H1 (cell line): ENCODE measurements around the gene THADA. TPM values are rescaled to one million over a fixed set of nuclear protein-coding genes. Genes with fewer than 3 reads are reported as not detected.

ENCODE experiments used
- polyA plus RNA-seq, 7 experiments: library from polyadenylated mRNA; depleted of rRNA in 3 of 7; stranded (reverse) in 5 of 7; unstranded in 2 of 7; fragments of >200 nt in 5 of 7; fragments of 200-250 nt in 2 of 7; gene quantifications; 1 replicate in 5 of 7; 2 replicates in 1 of 7; 4 replicates in 1 of 7; pipeline versions ENCODE4 v1.2.1 to v1.2.3, GENCODE V29; 2011 to 2013; ENCODE audit warnings: missing spikeins in 2 of 7, mixed read lengths in 2 of 7
- total RNA-seq: library from RNA; stranded (reverse); fragmentation: NEBNext Ultra II Directional; extraction: Animal tissue kit (Norgen Biotek cat#: 25700); gene quantifications from 2 replicates; pipeline ENCODE4 v1.2.1, GENCODE V29; 2021
- TF ChIP-seq, protein P1 (sequence below): fragments of 300-600 bp; sonication (generic); IDR thresholded peaks from 2 replicates; pipeline ENCODE4 v1.7.1; 2012; ENCODE audit warnings: low read length, moderate library complexity, mild to moderate bottlenecking, inconsistent platforms; ENCODE audit not compliant: insufficient replicate concordance

Gene THADA
- total and polyA plus RNA-seq, 2 of the 8 experiments (the other 6 are each of a cell fraction or from before 2014, with no cell fraction given), result 22.4 to 26.8 TPM

DNA sequence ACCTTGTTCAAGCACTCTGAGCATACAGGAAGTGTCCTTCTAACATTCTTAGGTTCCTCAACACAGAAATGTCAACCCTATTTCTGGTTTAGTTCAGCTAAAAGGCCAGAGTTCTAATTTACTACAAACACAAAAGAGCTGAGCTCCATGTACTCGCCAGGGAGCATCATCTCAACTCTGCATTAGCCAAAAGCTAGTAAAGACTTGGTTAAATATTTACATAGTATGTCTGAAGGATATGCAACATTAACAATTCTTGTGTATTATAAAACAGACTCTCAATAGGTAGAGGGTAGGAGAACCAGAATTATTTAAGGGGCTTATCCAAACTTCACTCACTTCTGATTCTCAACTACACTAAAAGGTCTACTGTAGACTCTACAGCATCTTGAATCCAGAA, 154.6 kb downstream of the THADA start (continued):
- TF ChIP-seq, protein P1, sequence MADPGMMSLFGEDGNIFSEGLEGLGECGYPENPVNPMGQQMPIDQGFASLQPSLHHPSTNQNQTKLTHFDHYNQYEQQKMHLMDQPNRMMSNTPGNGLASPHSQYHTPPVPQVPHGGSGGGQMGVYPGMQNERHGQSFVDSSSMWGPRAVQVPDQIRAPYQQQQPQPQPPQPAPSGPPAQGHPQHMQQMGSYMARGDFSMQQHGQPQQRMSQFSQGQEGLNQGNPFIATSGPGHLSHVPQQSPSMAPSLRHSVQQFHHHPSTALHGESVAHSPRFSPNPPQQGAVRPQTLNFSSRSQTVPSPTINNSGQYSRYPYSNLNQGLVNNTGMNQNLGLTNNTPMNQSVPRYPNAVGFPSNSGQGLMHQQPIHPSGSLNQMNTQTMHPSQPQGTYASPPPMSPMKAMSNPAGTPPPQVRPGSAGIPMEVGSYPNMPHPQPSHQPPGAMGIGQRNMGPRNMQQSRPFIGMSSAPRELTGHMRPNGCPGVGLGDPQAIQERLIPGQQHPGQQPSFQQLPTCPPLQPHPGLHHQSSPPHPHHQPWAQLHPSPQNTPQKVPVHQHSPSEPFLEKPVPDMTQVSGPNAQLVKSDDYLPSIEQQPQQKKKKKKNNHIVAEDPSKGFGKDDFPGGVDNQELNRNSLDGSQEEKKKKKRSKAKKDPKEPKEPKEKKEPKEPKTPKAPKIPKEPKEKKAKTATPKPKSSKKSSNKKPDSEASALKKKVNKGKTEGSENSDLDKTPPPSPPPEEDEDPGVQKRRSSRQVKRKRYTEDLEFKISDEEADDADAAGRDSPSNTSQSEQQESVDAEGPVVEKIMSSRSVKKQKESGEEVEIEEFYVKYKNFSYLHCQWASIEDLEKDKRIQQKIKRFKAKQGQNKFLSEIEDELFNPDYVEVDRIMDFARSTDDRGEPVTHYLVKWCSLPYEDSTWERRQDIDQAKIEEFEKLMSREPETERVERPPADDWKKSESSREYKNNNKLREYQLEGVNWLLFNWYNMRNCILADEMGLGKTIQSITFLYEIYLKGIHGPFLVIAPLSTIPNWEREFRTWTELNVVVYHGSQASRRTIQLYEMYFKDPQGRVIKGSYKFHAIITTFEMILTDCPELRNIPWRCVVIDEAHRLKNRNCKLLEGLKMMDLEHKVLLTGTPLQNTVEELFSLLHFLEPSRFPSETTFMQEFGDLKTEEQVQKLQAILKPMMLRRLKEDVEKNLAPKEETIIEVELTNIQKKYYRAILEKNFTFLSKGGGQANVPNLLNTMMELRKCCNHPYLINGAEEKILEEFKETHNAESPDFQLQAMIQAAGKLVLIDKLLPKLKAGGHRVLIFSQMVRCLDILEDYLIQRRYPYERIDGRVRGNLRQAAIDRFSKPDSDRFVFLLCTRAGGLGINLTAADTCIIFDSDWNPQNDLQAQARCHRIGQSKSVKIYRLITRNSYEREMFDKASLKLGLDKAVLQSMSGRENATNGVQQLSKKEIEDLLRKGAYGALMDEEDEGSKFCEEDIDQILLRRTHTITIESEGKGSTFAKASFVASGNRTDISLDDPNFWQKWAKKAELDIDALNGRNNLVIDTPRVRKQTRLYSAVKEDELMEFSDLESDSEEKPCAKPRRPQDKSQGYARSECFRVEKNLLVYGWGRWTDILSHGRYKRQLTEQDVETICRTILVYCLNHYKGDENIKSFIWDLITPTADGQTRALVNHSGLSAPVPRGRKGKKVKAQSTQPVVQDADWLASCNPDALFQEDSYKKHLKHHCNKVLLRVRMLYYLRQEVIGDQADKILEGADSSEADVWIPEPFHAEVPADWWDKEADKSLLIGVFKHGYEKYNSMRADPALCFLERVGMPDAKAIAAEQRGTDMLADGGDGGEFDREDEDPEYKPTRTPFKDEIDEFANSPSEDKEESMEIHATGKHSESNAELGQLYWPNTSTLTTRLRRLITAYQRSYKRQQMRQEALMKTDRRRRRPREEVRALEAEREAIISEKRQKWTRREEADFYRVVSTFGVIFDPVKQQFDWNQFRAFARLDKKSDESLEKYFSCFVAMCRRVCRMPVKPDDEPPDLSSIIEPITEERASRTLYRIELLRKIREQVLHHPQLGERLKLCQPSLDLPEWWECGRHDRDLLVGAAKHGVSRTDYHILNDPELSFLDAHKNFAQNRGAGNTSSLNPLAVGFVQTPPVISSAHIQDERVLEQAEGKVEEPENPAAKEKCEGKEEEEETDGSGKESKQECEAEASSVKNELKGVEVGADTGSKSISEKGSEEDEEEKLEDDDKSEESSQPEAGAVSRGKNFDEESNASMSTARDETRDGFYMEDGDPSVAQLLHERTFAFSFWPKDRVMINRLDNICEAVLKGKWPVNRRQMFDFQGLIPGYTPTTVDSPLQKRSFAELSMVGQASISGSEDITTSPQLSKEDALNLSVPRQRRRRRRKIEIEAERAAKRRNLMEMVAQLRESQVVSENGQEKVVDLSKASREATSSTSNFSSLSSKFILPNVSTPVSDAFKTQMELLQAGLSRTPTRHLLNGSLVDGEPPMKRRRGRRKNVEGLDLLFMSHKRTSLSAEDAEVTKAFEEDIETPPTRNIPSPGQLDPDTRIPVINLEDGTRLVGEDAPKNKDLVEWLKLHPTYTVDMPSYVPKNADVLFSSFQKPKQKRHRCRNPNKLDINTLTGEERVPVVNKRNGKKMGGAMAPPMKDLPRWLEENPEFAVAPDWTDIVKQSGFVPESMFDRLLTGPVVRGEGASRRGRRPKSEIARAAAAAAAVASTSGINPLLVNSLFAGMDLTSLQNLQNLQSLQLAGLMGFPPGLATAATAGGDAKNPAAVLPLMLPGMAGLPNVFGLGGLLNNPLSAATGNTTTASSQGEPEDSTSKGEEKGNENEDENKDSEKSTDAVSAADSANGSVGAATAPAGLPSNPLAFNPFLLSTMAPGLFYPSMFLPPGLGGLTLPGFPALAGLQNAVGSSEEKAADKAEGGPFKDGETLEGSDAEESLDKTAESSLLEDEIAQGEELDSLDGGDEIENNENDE, result no peak
